GM19099 (cell line): ENCODE results near the gene ABCC9.

Source experiments
- POLR2A ChIP-seq: IDR thresholded peaks from 3 replicates; pipeline ENCODE4 v1.6.1; 2011; ENCODE audit warnings: low read depth; ENCODE audit not compliant: insufficient read length; ENCODE audit errors: extremely low read depth

Gene ABCC9

DNA sequence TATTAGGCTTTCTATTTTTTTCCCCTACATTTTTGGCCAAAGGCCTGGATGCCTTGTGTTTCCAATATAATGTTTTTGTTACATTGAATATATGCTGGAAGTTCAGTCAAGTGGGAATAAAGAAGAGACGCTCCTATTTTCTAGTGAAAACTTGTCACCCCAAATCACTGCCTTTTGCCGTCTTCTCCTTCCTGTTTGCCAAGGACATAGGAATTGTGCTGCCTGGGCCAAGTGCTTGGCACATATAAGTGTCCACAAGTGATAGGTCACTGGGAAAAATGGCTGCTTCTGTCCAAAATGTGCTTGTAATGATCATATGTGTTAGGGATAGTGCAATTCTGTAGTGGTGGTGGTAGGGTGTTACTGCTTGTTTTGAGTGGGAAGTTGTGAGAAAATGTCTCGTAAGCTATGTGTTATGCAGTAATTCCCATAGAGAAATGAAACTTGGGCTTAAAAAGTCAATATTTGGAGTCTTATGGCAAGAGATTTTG, 155.1 kb downstream of the ABCC9 start:
- TF ChIP-seq POLR2A = no peak

DNA sequence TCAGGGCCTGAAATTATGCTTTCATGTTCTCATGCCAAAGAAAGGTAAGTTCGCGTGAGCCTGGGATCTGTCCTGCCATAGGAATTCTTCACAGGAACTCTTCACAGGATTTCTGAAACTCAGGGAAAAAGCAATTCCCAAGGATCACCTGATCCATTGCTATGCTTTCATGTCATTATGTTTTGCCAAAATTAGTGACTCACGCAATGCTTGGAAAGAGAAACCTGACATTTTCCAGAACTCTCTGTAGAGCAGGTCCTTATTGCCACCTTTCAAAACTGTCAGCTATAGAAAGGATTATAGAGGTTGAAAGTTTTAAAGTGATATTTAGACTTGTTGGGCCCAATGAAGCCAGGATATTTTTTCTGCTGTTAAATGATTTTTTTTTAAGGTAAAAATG, 160.4 kb downstream of the ABCC9 start:
- TF ChIP-seq POLR2A = no peak

DNA sequence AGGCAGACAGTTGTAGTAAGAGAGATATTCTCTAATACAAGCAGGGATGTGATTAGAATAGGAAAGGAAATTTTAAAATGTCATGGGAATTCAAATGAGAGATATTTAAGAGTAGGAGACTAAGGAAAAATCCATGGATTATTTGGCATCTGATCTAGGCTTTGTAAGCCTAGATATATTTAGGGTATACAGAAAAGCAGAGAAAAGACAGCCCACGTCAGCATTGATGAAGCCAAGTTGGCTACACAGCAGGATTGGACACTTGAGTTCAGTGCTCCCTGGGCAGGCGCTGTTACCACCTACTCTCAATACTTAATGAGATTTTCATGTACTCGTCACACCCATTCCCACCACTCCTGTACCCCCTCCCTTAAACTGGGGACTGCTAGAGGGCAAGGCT, 165.1 kb downstream of the ABCC9 start:
- TF ChIP-seq POLR2A = no peak

DNA sequence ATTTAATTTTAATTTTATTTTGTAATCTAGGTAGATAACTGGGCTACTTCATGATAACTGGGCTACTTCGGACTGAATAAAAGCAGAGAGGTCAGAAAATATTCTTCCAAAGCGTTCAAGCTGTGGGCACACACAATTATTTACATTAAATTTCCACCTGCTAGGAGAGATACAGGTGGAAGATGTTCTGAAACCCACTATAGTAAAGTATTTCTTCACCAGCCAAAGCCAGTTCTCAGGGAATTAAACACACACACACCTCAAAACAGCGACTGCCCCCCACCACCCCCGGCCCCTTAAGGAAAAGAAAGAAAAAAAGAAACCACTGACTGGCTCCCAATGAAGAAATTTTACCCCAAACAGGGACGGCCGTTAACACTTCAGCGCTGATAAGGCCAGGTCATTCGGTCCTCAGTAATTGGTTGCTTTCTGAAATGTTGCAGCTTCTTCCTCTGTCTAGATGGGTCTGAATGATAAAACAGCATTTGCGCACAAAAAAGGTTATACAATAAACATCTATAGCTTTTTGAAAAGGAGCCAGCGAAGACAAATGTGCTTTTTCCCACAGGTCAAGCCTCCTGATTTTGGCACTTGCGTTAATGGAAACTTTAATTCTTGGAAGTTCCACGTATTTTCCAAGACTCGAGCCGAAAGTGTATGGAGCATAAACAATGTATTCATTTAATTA, 165.9 kb downstream of the ABCC9 start:
- no peak for TF ChIP-seq POLR2A

DNA sequence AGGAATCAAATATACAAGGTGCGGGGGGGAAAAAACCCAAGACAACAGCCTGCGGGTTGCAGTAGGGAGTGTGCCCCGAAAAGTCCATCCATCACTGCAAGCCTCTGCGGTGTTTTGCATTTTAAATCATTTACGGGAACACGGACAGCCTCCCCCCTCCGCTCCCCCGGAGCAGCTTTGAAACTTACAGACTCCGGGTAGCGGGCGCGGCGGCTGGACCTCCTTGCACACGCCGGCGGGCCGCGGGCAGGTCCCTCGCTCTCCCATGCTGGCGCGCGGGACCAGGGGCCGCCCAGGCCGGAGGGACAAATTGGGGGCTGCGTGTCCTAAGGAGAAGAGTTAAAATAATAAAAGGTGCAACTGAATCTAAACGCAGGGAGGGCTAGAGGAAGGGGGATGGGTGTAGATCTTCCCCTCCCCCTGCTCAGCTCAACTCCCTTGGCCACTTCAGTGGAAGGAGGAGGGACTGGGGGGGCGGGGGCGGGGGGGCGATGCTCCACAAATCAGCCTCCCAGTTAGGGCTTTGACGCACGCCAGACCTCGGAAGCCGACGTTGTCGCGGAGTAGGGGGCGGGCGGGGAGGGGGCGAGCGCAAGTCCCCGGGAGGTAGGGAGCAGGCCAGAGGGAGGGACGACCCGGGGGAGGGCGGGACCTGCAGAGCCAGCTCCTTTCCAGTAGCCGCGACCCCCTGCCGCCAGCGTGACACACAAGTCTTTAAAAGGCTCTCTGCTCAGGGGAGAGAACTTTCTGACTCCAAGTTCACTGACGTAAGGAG, 166.7 kb downstream of the ABCC9 start, which contains the start of gene KCNJ8:
KCNJ8 (minus strand) TSS at position 349 of the 775 bp plus-strand sequence. CDS start 1,090 bp downstream, outside the sequence.
- TF ChIP-seq POLR2A = no peak

DNA sequence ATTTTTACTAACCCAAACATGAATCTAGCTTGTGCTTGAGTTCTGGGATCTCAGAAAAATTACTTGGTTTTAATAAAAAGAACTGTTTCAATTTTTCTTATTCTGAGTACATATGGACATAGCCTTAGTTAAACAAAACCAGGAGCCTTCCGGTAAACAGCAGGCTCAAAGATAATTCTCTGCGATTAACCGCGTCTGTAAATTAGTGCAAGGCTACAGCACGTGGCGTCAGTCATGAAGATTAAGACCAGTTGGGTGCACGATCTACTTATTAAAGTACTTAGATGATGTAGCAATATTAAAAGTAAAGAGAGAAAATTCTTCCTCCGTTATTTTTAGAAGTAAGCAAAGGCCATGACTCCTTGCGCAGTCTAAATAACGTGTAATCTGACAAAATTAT, 167.4 kb downstream of the ABCC9 start:
- no peak for TF ChIP-seq POLR2A

DNA sequence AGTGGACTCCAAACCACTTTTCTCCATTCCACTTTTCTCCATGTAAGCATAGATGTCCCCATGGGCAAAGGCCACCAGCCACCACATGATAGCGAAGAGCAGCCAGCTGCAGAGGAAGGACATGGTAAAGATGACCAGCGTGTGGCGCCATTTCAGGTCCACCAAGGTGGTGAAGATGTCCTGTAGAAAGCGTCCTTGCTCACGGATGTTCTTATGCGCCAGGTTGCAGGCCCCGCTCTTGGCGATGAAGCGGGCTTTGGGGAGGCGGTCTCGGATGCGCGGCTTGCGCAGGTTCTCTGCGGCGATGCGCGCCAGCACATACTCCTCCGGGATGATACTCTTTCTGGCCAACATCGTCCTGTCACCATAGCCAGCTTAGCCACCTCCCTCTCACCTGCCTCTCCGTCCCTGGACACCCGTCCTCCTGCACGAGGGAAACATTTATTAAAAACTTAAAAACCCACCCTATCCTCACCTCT, 167.9 kb downstream of the ABCC9 start:
- TF ChIP-seq POLR2A = no peak

DNA sequence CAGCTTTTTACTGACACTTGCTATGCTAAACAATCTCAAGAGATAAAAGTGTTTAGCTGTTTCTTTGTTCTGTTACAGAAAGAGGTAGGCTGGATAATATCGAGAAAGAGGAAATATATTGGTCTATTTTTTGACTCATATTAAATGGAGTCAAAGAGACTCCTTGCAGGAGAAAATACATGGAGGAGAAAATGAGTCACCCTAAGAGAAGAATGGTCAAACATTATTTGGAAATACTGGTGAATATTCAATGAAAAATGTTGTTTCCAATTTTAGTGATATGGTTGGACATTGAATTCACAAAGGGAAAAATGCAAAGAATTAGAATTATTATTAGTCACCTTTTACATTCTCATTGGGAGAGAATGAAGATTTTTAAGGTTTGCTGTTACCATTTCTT, 169.9 kb downstream of the ABCC9 start:
- no peak for TF ChIP-seq POLR2A

DNA sequence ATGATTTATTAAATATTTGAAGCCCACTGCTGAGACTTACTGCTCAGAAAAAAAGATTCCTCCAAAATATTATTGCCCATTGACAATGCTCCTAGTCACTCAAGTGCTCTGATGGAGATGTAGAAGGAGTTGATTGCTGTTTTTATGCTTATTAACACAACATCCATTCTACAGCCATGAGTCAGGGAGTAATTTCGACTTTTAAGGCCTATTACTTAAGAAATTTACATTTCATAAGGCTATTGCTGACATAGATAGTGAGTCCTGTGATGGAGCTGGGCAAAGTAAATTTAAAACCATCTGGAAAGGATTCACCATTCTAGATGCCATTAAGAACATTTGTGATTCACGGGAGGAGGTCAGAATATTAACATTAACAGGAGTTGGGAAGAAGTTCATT, 171.9 kb downstream of the ABCC9 start:
- TF ChIP-seq POLR2A = no peak

DNA sequence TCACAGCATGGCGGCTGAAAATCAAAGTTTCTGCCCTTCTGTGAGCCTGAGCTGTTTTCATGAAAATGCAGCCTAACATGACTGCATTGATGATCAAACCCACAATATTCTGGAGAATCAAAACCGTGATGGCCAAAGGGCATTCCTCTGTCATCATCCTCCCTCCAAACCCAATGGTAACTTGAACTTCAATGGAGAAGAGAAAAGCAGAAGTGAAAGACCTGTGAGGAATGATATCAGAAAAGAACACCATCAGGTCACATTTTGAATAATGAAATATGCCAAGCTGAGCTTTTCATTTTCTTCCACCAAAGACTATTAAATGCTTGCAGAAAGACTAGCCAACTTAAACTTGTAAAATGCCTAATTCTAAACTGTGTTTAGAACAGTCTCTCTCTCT, 174.8 kb downstream of the ABCC9 start:
- no peak for TF ChIP-seq POLR2A

DNA sequence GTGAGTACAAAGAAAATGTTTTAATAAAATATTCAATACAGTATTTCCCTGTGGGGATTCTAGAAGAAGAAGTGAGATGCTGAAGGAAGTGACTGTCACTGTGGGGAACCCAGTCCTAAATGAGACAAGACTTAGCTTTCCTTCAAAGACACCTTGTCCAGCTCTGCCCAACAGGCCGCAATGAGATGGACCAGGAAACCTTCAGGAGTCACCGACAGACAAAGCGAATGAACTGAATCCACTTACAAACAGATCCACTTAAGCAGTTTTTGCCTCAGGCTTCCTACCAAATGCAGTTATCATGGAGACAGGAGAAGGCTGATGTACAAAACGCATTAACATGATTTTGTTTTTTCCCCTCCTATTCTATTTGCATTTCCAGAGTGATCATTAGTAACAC, 176.3 kb downstream of the ABCC9 start:
- TF ChIP-seq POLR2A = no peak

DNA sequence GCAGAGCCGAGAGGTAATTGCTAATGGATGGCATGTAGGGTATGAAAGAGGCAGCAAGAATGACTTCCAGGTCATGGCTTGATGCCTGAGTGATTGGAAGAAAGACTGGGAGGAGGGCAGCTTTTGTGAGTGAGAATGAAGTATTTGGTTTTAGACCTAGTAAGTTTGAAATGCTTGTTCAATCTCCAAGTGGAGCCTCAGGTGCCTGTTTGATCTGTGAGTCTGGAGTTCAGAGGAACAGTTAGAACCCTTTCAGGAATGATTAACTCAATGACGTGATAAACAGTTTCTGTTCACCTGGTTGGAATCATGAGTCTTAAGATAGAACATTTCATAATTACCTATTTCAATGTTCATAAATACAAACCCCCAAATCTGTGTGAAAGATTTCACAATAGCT, 177.2 kb downstream of the ABCC9 start:
- no peak for TF ChIP-seq POLR2A

DNA sequence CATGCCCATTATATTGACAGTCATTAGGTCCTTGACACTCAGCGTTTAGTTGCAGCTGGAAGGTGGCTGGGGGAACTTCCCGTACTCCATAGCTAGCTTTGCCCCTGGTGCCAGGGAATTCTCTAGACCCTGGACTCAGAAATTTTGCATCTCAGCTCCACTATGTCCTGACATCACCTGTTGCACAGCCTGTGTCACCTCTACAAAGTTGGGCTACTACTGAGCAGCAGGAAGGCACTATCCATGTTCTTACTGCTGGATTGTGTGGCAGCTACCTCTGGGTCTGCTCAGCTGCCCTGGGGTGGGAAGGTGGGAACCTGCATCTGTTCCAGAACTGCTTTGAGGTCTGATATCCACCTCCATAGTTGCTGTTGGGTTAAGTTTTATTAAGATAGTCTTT, 177.7 kb downstream of the ABCC9 start:
- TF ChIP-seq POLR2A = no peak

DNA sequence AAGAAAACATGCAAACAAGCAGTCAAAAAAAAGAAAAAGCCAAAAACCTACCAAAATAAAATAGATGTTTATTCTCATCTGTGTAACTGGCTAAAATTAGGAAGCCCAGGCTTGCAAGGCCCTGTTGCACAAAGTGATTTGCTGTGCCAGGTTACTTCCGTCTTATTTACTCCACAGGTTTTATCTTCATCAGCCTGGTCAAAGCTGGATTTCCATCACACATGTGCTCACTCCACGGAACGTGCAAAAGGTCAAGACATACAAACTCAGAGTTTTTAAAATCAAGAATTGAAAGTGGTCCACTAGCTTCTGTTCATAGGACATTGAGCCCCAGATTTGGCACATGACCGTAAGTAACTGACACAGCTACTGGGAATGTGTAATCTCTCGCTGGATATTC, 181.5 kb downstream of the ABCC9 start:
- no peak for TF ChIP-seq POLR2A

DNA sequence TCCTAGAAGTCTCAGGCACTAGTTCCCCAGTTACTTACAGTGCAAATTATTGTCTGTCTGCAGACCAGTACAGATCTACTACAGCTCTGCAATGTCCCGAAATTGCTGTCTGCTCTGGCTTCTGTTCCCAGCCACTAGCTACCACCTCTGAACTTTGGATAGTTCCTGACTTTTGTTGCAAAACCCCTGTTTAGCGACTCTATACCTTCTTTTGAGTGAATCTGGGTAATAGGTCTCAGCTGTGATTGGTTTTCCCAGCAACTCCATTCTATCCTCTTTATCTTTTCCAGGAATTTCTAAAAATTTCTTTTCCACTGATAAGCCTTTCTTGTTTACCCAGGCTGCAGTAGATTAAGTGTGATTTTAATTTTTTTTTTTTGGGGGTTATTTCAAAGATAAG, 183.5 kb downstream of the ABCC9 start:
- no peak for TF ChIP-seq POLR2A

DNA sequence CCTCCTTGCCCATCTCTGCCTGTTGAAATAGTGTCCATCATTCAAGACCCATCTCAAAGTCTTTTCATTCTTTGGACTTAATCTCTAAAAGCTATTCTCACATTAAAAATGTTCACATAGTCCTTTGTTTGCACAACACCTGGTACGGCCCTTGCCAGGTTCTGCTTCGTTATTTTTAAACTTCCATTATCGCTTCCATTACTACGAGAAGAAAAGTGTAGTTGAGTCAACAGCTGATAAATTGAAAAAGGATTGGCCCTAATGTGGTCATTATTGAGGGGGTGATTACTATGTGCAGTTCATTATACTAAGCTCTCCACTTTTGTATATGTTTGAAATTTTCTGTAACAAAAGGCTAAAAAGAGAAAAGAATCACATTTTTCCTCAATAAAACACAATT, 184.5 kb downstream of the ABCC9 start:
- no peak for TF ChIP-seq POLR2A
